Measurements from ENCODE around the gene DSTYK. TPM values are rescaled to one million over a fixed set of nuclear protein-coding genes. Genes with fewer than 3 reads are reported as not detected.
"Not testable (repeated sequence)": the region's sequence is repeated elsewhere in the genome, so short reads cannot be mapped to it uniquely, and the experiment has no call there.

Gene DSTYK
- total and polyA plus RNA-seq, 2 experiments from 2014 or later = 6.1 to 10.7 TPM

DNA sequence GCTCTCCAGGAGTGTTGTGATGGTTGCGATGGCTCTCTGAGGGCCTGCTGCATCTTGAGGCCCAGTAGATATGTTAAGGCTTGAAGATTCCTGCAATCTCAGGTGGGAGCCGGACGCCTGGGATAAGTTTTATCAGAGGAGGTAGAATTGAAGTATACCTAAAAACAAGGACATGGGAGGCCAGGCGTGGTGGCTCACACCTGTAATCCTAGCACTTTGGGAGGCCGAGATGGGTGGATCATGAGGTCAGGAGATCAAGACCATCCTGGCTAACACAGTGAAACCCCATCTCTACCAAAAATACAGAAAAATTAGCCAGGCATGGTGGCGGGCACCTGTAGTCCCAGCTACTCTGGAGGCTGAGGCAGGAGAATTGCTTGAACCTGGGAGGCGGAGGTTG is 22.5 kb upstream of the DSTYK start:
- H3K79me2 ChIP-seq (replicated peaks; ENCODE audit: insufficient read depth); H3K27me3 Mint-ChIP-seq (ENCODE audit: insufficient read depth, low read depth, poor library complexity); H3K4me3 Mint-ChIP-seq; H3K27me3 ChIP-seq (ENCODE audit: insufficient read depth); H3K27ac ChIP-seq (ENCODE audit: low read depth); H3K4me2 ChIP-seq; H3K9me2 ChIP-seq (ENCODE audit: insufficient read depth); H3K36me3 ChIP-seq (ENCODE audit: insufficient read depth); DNase-seq (ENCODE audit: low spot score); H3K27ac Mint-ChIP-seq; H4K20me1 ChIP-seq (replicated peaks; ENCODE audit: insufficient read depth); H3K4me3 ChIP-seq; H2AFZ ChIP-seq; H3K9me3 Mint-ChIP-seq; ATAC-seq; H3K36me3 Mint-ChIP-seq (ENCODE audit: low read depth): not testable (repeated sequence)
- Histone ChIP-seq H3K4me1 (ENCODE audit: insufficient read depth) (peaks cover 11% of the 10 kb centered on the region), H3F3A (replicated peaks; ENCODE audit: low read depth) (peaks cover 16% of the 10 kb centered on the region; the same call in 1 of the 2 replicates)
- peaks cover 16% of the 10 kb centered on the region for H3K4me1 Mint-ChIP-seq

- ATAC-seq (no peak), DNase-seq (ENCODE audit: low spot score) (no peak)
- Histone ChIP-seq H2AFZ (no peak overlapping the region), H3K4me1 (ENCODE audit: insufficient read depth) (peaks cover 11% of the 10 kb centered on the region), H3F3A (replicated peaks; ENCODE audit: low read depth) (peaks cover 20% of the 10 kb centered on the region; the same call in 1 of the 2 replicates), H3K9me2 (ENCODE audit: insufficient read depth) (no peaks in the 10 kb centered on the region), H3K27me3 (ENCODE audit: insufficient read depth) (peaks cover 12% of the 10 kb centered on the region), H3K27ac (ENCODE audit: low read depth) (no peak overlapping the region), H4K20me1 (replicated peaks; ENCODE audit: insufficient read depth) (peaks cover 4% of the 10 kb centered on the region), H3K4me2 (no peak overlapping the region), H3K4me3 (no peak overlapping the region), H3K36me3 (ENCODE audit: insufficient read depth) (no peaks in the 10 kb centered on the region), H3K79me2 (replicated peaks; ENCODE audit: insufficient read depth) (0 out of 2 replicates have a peak, but pooled peaks cover 5% of the 10 kb centered on the region)
- no peak overlapping the region for H3K27ac Mint-ChIP-seq
- H3K27me3 Mint-ChIP-seq (ENCODE audit: insufficient read depth, low read depth, poor library complexity) = peaks cover 14% of the 10 kb centered on the region
- H3K9me3 Mint-ChIP-seq = no peaks in the 10 kb centered on the region
- H3K36me3 Mint-ChIP-seq (ENCODE audit: low read depth) = no peaks in the 10 kb centered on the region
- H3K4me1 Mint-ChIP-seq = peaks cover 17% of the 10 kb centered on the region
- H3K4me3 Mint-ChIP-seq = no peak overlapping the region
- TF ChIP-seq JUNB (IDR thresholded peaks at IDR 0.05; ENCODE audit: unreplicated experiment) (no peak), CREB1 (CRISPR knock-in tag; IDR thresholded peaks at IDR 0.05; ENCODE audit: low read depth) (no peak), ETS1 (IDR thresholded peaks at IDR 0.05) (no peak), EZH2 (IDR thresholded peaks at IDR 0.05; ENCODE audit: low read depth, unreplicated experiment) (no peak)
- TF ChIP-seq, protein P1, sequence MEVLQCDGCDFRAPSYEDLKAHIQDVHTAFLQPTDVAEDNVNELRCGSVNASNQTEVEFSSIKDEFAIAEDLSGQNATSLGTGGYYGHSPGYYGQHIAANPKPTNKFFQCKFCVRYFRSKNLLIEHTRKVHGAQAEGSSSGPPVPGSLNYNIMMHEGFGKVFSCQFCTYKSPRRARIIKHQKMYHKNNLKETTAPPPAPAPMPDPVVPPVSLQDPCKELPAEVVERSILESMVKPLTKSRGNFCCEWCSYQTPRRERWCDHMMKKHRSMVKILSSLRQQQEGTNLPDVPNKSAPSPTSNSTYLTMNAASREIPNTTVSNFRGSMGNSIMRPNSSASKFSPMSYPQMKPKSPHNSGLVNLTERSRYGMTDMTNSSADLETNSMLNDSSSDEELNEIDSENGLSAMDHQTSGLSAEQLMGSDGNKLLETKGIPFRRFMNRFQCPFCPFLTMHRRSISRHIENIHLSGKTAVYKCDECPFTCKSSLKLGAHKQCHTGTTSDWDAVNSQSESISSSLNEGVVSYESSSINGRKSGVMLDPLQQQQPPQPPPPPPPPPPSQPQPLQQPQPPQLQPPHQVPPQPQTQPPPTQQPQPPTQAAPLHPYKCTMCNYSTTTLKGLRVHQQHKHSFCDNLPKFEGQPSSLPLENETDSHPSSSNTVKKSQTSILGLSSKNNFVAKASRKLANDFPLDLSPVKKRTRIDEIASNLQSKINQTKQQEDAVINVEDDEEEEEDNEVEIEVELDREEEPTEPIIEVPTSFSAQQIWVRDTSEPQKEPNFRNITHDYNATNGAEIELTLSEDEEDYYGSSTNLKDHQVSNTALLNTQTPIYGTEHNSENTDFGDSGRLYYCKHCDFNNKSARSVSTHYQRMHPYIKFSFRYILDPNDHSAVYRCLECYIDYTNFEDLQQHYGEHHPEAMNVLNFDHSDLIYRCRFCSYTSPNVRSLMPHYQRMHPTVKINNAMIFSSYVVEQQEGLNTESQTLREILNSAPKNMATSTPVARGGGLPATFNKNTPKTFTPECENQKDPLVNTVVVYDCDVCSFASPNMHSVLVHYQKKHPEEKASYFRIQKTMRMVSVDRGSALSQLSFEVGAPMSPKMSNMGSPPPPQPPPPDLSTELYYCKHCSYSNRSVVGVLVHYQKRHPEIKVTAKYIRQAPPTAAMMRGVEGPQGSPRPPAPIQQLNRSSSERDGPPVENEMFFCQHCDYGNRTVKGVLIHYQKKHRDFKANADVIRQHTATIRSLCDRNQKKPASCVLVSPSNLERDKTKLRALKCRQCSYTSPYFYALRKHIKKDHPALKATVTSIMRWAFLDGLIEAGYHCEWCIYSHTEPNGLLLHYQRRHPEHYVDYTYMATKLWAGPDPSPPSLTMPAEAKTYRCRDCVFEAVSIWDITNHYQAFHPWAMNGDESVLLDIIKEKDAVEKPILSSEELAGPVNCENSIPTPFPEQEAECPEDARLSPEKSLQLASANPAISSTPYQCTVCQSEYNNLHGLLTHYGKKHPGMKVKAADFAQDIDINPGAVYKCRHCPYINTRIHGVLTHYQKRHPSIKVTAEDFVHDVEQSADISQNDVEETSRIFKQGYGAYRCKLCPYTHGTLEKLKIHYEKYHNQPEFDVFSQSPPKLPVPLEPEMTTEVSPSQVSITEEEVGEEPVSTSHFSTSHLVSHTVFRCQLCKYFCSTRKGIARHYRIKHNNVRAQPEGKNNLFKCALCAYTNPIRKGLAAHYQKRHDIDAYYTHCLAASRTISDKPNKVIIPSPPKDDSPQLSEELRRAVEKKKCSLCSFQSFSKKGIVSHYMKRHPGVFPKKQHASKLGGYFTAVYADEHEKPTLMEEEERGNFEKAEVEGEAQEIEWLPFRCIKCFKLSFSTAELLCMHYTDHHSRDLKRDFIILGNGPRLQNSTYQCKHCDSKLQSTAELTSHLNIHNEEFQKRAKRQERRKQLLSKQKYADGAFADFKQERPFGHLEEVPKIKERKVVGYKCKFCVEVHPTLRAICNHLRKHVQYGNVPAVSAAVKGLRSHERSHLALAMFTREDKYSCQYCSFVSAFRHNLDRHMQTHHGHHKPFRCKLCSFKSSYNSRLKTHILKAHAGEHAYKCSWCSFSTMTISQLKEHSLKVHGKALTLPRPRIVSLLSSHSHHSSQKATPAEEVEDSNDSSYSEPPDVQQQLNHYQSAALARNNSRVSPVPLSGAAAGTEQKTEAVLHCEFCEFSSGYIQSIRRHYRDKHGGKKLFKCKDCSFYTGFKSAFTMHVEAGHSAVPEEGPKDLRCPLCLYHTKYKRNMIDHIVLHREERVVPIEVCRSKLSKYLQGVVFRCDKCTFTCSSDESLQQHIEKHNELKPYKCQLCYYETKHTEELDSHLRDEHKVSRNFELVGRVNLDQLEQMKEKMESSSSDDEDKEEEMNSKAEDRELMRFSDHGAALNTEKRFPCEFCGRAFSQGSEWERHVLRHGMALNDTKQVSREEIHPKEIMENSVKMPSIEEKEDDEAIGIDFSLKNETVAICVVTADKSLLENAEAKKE (CRISPR knock-in tag; IDR thresholded peaks at IDR 0.05) = no peak
- TF ChIP-seq, protein P2, sequence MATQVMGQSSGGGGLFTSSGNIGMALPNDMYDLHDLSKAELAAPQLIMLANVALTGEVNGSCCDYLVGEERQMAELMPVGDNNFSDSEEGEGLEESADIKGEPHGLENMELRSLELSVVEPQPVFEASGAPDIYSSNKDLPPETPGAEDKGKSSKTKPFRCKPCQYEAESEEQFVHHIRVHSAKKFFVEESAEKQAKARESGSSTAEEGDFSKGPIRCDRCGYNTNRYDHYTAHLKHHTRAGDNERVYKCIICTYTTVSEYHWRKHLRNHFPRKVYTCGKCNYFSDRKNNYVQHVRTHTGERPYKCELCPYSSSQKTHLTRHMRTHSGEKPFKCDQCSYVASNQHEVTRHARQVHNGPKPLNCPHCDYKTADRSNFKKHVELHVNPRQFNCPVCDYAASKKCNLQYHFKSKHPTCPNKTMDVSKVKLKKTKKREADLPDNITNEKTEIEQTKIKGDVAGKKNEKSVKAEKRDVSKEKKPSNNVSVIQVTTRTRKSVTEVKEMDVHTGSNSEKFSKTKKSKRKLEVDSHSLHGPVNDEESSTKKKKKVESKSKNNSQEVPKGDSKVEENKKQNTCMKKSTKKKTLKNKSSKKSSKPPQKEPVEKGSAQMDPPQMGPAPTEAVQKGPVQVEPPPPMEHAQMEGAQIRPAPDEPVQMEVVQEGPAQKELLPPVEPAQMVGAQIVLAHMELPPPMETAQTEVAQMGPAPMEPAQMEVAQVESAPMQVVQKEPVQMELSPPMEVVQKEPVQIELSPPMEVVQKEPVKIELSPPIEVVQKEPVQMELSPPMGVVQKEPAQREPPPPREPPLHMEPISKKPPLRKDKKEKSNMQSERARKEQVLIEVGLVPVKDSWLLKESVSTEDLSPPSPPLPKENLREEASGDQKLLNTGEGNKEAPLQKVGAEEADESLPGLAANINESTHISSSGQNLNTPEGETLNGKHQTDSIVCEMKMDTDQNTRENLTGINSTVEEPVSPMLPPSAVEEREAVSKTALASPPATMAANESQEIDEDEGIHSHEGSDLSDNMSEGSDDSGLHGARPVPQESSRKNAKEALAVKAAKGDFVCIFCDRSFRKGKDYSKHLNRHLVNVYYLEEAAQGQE (IDR thresholded peaks at IDR 0.05; ENCODE audit: unreplicated experiment) = no peak
Observed at GRCh38 chr1:205232945-205233397, 21.5 kb upstream of the DSTYK start.

Measured in GM23338 (cell line).